MM.1S (cell line): ENCODE results near the gene HPCAL1.

ENCODE experiments used
- DNase-seq: peaks from one replicate; pipeline ENCODE4 v3.0.0-alpha.2; 2015
- H2AFZ ChIP-seq: fragments of 300-600 bp; sonication (generic); 2 replicates; pipeline ENCODE4 v1.6.0; 2016; ENCODE audit warnings: antibody characterized with exemption, low read length
- H3F3A ChIP-seq: fragments of 300-600 bp; sonication (generic); 2 replicates; pipeline ENCODE4 v1.6.1; 2016; ENCODE audit warnings: mild to moderate bottlenecking, antibody characterized with exemption, low read length, moderate library complexity, mixed read lengths; ENCODE audit not compliant: insufficient read depth
- H3K27ac ChIP-seq: fragments of 300-600 bp; sonication (generic); 2 replicates; pipeline ENCODE4 v1.5.1; 2016; ENCODE audit warnings: mild to moderate bottlenecking, low read length
- H3K27me3 ChIP-seq: fragments of 300-600 bp; sonication (generic); replicated peaks from 2 replicates; pipeline ENCODE4 v1.6.0; 2016; ENCODE audit warnings: low read length; ENCODE audit not compliant: insufficient read depth
- H3K36me3 ChIP-seq: fragments of 300-600 bp; sonication (generic); replicated peaks from 2 replicates; pipeline ENCODE4 v1.6.1; 2016; ENCODE audit warnings: mild to moderate bottlenecking, low read length, mixed read lengths; ENCODE audit not compliant: insufficient read depth
- H3K4me1 ChIP-seq: fragments of 300-600 bp; sonication (generic); 2 replicates; pipeline ENCODE4 v1.6.1; 2016; ENCODE audit warnings: low read length, mixed read lengths
- H3K4me2 ChIP-seq: fragments of 300-600 bp; sonication (generic); 2 replicates; pipeline ENCODE4 v1.6.0; 2016; ENCODE audit warnings: low read depth, low read length
- H3K4me3 ChIP-seq: fragments of 300-600 bp; sonication (generic); 2 replicates; pipeline ENCODE4 v1.5.1; 2016; ENCODE audit warnings: low read length, mixed read lengths
- H3K79me2 ChIP-seq: fragments of 300-600 bp; sonication (generic); 2 replicates; pipeline ENCODE4 v1.6.1; 2016; ENCODE audit warnings: mixed run types, low read length, mixed read lengths
- H3K9ac ChIP-seq: fragments of 300-600 bp; sonication (generic); 2 replicates; pipeline ENCODE4 v1.6.1; 2016; ENCODE audit warnings: low read length, mixed read lengths
- H3K9me2 ChIP-seq: fragments of 300-600 bp; sonication (generic); replicated peaks from 2 replicates; pipeline ENCODE4 v1.6.1; 2016; ENCODE audit warnings: mild to moderate bottlenecking, low read length, mixed read lengths; ENCODE audit not compliant: insufficient read depth
- H3K9me3 ChIP-seq: fragments of 300-600 bp; sonication (generic); replicated peaks from 2 replicates; pipeline ENCODE4 v1.6.1; 2016; ENCODE audit warnings: mild to moderate bottlenecking, low read length, mixed read lengths; ENCODE audit not compliant: insufficient read depth
- H4K20me1 ChIP-seq: fragments of 300-600 bp; sonication (generic); 2 replicates; pipeline ENCODE4 v1.6.1; 2016; ENCODE audit warnings: mild to moderate bottlenecking, low read length, moderate library complexity, mixed read lengths; ENCODE audit not compliant: insufficient read depth
- EZH2 ChIP-seq: fragments of 300-600 bp; sonication (generic); optimal IDR thresholded peaks from 2 replicates; pipeline ENCODE3; 2017; ENCODE audit warnings: low read depth, mild to moderate bottlenecking, antibody characterized with exemption, low read length, mixed read lengths
- EZH2phosphoT487 ChIP-seq: fragments of 300-600 bp; sonication (generic); IDR thresholded peaks from 2 replicates; pipeline ENCODE4 v1.6.1; 2018; ENCODE audit warnings: antibody characterized with exemption, low read length
- TF ChIP-seq, protein P1 (sequence below): fragments of 300-600 bp; sonication (generic); IDR thresholded peaks from 2 replicates; pipeline ENCODE4 v1.5.1; 2016; ENCODE audit warnings: antibody characterized with exemption, low read length, mixed read lengths

HPCAL1 gene

GRCh38 chr2:10363861-10364610 is 61.3 kb downstream of the HPCAL1 start:
- no peaks in the 10 kb centered on the region for H3K9me2 ChIP-seq
- no peak for DNase-seq
- TF ChIP-seq EZH2 (no peak), EZH2phosphoT487 (no peak)
- TF ChIP-seq, protein P1, sequence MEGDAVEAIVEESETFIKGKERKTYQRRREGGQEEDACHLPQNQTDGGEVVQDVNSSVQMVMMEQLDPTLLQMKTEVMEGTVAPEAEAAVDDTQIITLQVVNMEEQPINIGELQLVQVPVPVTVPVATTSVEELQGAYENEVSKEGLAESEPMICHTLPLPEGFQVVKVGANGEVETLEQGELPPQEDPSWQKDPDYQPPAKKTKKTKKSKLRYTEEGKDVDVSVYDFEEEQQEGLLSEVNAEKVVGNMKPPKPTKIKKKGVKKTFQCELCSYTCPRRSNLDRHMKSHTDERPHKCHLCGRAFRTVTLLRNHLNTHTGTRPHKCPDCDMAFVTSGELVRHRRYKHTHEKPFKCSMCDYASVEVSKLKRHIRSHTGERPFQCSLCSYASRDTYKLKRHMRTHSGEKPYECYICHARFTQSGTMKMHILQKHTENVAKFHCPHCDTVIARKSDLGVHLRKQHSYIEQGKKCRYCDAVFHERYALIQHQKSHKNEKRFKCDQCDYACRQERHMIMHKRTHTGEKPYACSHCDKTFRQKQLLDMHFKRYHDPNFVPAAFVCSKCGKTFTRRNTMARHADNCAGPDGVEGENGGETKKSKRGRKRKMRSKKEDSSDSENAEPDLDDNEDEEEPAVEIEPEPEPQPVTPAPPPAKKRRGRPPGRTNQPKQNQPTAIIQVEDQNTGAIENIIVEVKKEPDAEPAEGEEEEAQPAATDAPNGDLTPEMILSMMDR, result no peak
- no peaks in the 10 kb centered on the region for H4K20me1 ChIP-seq
- H3K27ac ChIP-seq, result no peak overlapping the region
- no peak overlapping the region for H3K4me3 ChIP-seq
- H3K4me1 ChIP-seq, result no peaks in the 10 kb centered on the region
- H3K9me3 ChIP-seq, result no peaks in the 10 kb centered on the region
- H3K36me3 ChIP-seq, result no peaks in the 10 kb centered on the region
- no peak overlapping the region for H2AFZ ChIP-seq
- H3K9ac ChIP-seq, result no peak overlapping the region
- H3K4me2 ChIP-seq, result no peak overlapping the region
- H3F3A ChIP-seq, result no peaks in the 10 kb centered on the region
- no peaks in the 10 kb centered on the region for H3K27me3 ChIP-seq
- peaks cover 93% of the 10 kb centered on the region for H3K79me2 ChIP-seq

GRCh38 chr2:10365412-10365811 is 62.7 kb downstream of the HPCAL1 start:
- no peak overlapping the region for H3K4me3 ChIP-seq
- no peaks in the 10 kb centered on the region for H3K36me3 ChIP-seq
- no peaks in the 10 kb centered on the region for H3K9me2 ChIP-seq
- peaks cover 95% of the 10 kb centered on the region for H3K79me2 ChIP-seq
- no peak for DNase-seq
- no peak overlapping the region for H3K9ac ChIP-seq
- H3K4me2 ChIP-seq, result no peak overlapping the region
- no peaks in the 10 kb centered on the region for H3F3A ChIP-seq
- TF ChIP-seq, protein P1, result no peak
- no peak for TF ChIP-seq EZH2phosphoT487
- TF ChIP-seq EZH2, result no peak
- H2AFZ ChIP-seq, result no peak overlapping the region
- no peaks in the 10 kb centered on the region for H3K4me1 ChIP-seq
- H3K9me3 ChIP-seq, result no peaks in the 10 kb centered on the region
- H4K20me1 ChIP-seq, result no peaks in the 10 kb centered on the region
- no peak overlapping the region for H3K27ac ChIP-seq
- no peaks in the 10 kb centered on the region for H3K27me3 ChIP-seq

DNA sequence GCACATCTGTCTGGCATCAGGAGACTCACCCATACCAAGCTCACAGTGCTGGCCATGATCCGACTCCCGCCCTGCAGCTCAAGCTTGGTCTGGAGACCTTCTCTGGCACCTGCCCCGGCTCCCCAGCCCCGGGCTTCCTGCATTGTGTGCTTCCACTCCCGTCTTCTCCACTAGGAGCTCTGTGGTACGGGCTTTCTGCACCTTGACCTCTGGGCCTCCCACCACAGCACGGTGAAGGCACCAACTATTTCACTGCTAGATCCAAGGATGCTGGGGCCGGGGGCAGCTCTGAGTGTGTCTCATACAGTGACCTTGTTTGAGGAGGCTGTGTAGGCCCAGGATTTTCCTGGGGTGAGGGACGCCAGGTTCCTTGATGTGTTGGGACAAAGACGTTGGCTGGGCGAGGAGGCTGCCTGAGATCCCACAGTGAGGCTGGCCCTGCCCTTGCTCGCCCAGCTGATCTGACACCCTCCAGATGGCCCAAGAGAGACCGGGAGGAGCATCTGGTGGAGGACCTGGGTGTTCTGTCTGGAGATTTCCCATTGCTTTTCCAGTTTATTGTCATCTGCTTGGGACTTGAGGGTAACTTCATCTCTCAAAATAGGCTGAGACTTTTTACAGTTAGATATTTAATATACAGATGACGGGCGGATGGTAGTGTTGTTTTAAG is 64.0 kb downstream of the HPCAL1 start:
- Histone ChIP-seq H3K4me1 (no peaks in the 10 kb centered on the region), H3K79me2 (peaks cover 95% of the 10 kb centered on the region), H3K9me3 (no peaks in the 10 kb centered on the region), H3K4me3 (no peak overlapping the region), H3F3A (no peaks in the 10 kb centered on the region), H3K4me2 (no peak overlapping the region), H3K27ac (no peak overlapping the region), H2AFZ (no peak overlapping the region), H3K36me3 (no peaks in the 10 kb centered on the region), H3K27me3 (no peaks in the 10 kb centered on the region), H4K20me1 (no peaks in the 10 kb centered on the region), H3K9me2 (no peaks in the 10 kb centered on the region), H3K9ac (no peak overlapping the region)
- no peak for DNase-seq
- TF ChIP-seq, protein P1, result no peak
- TF ChIP-seq EZH2 (no peak), EZH2phosphoT487 (no peak)
